Measurements from ENCODE around the gene RNF214. TPM values are rescaled to one million over a fixed set of nuclear protein-coding genes. Genes with fewer than 3 reads are reported as not detected.

The RNF214 gene
- total and polyA plus RNA-seq, 2 of the 13 experiments (the other 11 are each of a cell fraction or from before 2014, with no cell fraction given) = 10.7 to 12.6 TPM

DNA sequence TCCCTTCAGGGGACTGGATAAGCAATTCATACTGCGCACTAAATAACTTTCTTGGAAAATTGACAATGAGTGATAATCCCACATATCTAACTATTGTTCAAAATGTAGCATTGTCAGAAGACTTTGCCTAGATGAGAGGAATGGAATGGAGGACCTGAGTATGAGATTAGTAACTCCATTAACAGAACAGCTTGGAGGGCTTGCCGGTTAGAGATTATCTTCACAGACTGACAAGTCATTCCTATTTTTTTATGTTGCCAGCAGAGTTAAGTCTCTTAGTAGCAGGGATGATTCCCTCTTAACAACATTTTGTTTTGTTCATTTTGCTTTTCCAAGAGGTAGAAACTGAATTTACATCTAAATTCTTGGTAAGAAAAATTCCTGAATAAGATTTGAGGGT, 51.6 kb downstream of the RNF214 start:
- Histone ChIP-seq H3K4me2 (ENCODE audit: low read depth, low read length) (no peak overlapping the region), H3K79me2 (ENCODE audit: insufficient read depth, low read length) (no peaks in the 10 kb centered on the region), H2AFZ (ENCODE audit: low read length) (no peak overlapping the region), H3K4me1 (ENCODE audit: insufficient read depth, low read length) (no peaks in the 10 kb centered on the region), H3K9ac (ENCODE audit: insufficient read depth, low read depth, low read length) (no peak overlapping the region), H3K36me3 (replicated peaks in 1 of 2; ENCODE audit: control insufficient read depth in 1 of 2, insufficient read depth in 2 of 2, low read length in 2 of 2) (peaks cover 11 to 54% of the 10 kb centered on the region in 2 experiments), H3K27ac (ENCODE audit: extremely low read length, insufficient read depth, low read length) (no peak overlapping the region), H3K9me3 (ENCODE audit: low read length) (no peaks in the 10 kb centered on the region), H3K4me3 (replicated peaks in 1 of 3; ENCODE audit: insufficient read depth in 1 of 3, low read depth in 2 of 3, low read length in 3 of 3) (no peak overlapping the region), H4K20me1 (ENCODE audit: insufficient read depth, low read length) (no peaks in the 10 kb centered on the region), H3K27me3 (ENCODE audit: control insufficient read depth in 1 of 2, insufficient read depth in 2 of 2, low read length in 2 of 2) (no peaks in the 10 kb centered on the region)
- WGBS (ENCODE audit: low lambda C conversion rate) = 98% methylated on average over 2 of the region's 2 CpGs
- POLR2A ChIA-PET = interaction anchor here (1.1 kb wide), 1 partner anchor 16 kb away, joined by 3 read pairs; no protein-coding TSS in a partner anchor
- CTCF ChIA-PET (ENCODE audit: low intra/inter-chr PET ratio, low total read pairs) = no interaction called here
- no TSS peak for BruUV-seq (replicated peaks)
- in situ Hi-C loops (cut with HindIII; ENCODE audit: extremely low pct_ligation_motif_present, low pct_unique_long_range_greater_than_20kb) (no loop called here), intact Hi-C loops (cut with micrococcal nuclease; ENCODE audit: unreplicated experiment) (no loop called here)
- DNase-seq (ENCODE audit: low spot score) = no peak
- ATAC-seq = no peak
- TF ChIP-seq ZNF83 (CRISPR knock-in tag; IDR thresholded peaks at IDR 0.05; ENCODE audit: borderline replicate concordance) (no peak), ZNF318 (CRISPR knock-in tag; IDR thresholded peaks at IDR 0.05) (no peak), ZNF180 (CRISPR knock-in tag; IDR thresholded peaks at IDR 0.05; ENCODE audit: borderline replicate concordance, low read depth) (no peak), RXRA (CRISPR knock-in tag; IDR thresholded peaks at IDR 0.05) (no peak), ONECUT2 (CRISPR knock-in tag; IDR thresholded peaks at IDR 0.05) (no peak), ZBTB34 (CRISPR knock-in tag; IDR thresholded peaks at IDR 0.05) (no peak), MIER2 (CRISPR knock-in tag; IDR thresholded peaks at IDR 0.05) (no peak), KLF9 (CRISPR knock-in tag; IDR thresholded peaks at IDR 0.05; ENCODE audit: low read depth) (no peak), MEIS2 (CRISPR knock-in tag; IDR thresholded peaks at IDR 0.05) (no peak), ZNF30 (CRISPR knock-in tag; IDR thresholded peaks at IDR 0.05) (no peak), ZC3H4 (CRISPR knock-in tag; IDR thresholded peaks at IDR 0.05; ENCODE audit: borderline replicate concordance) (no peak)
- TF ChIP-seq, protein P1, sequence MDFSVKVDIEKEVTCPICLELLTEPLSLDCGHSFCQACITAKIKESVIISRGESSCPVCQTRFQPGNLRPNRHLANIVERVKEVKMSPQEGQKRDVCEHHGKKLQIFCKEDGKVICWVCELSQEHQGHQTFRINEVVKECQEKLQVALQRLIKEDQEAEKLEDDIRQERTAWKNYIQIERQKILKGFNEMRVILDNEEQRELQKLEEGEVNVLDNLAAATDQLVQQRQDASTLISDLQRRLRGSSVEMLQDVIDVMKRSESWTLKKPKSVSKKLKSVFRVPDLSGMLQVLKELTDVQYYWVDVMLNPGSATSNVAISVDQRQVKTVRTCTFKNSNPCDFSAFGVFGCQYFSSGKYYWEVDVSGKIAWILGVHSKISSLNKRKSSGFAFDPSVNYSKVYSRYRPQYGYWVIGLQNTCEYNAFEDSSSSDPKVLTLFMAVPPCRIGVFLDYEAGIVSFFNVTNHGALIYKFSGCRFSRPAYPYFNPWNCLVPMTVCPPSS (IDR thresholded peaks at IDR 0.05) = no peak
- no peak for FAIRE-seq

Data from HepG2 (cell line).